ENCODE results near the gene FKBP11. TPM values are rescaled to one million over a fixed set of nuclear protein-coding genes. Genes with fewer than 3 reads are reported as not detected.

The FKBP11 gene
- total RNA-seq, 3 donors from 2014 or later, result 16.9 to 41.3 (median 22.9) TPM

DNA sequence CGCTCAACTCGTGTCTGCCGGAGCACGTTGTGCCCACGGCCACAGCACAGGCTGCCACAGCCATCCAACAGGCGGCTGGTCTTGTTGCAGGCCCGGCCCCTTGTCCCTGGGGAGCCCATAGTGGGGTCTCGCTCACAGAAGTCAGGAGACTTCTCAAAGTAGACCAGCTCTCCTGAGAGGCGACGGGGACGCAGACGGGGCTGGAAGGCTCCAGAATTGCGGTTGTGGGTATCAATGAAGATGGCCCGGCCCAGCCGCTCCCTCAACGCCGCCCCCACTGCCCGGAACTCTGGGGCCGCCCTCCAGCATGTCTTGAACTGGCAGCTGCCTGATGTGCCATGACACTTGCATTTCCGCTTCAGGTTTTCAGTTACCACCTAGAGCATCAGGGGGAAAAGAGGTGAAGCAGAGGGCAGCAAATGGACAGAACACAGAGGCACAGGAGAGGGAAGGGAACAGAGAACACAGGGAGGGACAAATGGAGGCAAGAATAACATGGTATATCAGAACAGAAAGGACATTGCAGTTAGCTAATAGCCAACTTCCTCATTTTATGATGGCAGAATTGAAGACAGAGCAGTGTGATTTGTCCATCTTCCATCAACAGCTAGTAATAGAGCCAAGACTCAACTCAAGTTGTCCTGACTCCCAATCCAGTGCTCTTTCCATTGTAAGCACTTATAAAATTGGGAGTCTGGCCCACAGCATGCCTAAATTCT, 41.0 kb upstream of the FKBP11 start:
- Histone ChIP-seq H3K9me3 (no peaks in the 10 kb centered on the region), H3K4me1 (ENCODE audit: low read depth) (peaks cover 18% of the 10 kb centered on the region), H3K36me3 (ENCODE audit: low read depth) (no peaks in the 10 kb centered on the region), H3K4me3 (no peak overlapping the region)
- DNase-seq, result no peak
- intact Hi-C loops (cut with DNase I, micrococcal nuclease), result no loop called here
- ATAC-seq, result no peak
- TF ChIP-seq, protein P1, sequence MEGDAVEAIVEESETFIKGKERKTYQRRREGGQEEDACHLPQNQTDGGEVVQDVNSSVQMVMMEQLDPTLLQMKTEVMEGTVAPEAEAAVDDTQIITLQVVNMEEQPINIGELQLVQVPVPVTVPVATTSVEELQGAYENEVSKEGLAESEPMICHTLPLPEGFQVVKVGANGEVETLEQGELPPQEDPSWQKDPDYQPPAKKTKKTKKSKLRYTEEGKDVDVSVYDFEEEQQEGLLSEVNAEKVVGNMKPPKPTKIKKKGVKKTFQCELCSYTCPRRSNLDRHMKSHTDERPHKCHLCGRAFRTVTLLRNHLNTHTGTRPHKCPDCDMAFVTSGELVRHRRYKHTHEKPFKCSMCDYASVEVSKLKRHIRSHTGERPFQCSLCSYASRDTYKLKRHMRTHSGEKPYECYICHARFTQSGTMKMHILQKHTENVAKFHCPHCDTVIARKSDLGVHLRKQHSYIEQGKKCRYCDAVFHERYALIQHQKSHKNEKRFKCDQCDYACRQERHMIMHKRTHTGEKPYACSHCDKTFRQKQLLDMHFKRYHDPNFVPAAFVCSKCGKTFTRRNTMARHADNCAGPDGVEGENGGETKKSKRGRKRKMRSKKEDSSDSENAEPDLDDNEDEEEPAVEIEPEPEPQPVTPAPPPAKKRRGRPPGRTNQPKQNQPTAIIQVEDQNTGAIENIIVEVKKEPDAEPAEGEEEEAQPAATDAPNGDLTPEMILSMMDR (IDR thresholded peaks at IDR 0.05), result no peak

DNA sequence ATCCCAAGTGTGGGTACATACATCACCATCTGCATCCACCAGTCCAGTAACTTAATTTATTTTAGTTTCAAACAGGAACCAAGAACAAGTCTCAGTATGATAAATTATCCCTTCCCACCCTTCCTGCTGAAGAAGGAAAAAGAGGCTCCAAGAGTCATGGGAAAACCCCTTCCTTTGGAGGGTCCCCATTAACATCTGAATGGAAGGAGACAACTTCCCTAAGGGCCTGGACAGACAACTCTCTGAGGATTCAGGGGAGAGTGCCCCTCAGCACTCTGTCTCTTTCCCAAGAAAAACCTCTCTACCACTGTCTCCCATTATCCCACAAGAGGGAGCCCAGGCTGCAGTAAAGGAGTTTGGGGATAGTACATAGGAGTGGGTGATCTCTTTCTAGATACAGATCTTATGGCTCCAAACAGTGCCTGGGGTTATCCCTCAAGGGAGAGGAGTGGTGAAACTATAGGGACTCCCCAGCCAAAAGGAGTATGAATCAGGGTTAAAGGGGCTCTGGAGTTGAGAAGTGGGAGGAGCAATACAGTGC, 40.1 kb upstream of the FKBP11 start:
- no peaks in the 10 kb centered on the region for H3K36me3 ChIP-seq (ENCODE audit: low read depth)
- intact Hi-C loops (cut with DNase I, micrococcal nuclease), result no loop called here
- no peaks in the 10 kb centered on the region for H3K9me3 ChIP-seq
- peaks cover 11% of the 10 kb centered on the region for H3K4me1 ChIP-seq (ENCODE audit: low read depth)
- no peak overlapping the region for H3K4me3 ChIP-seq
- ATAC-seq (no peak), DNase-seq (no peak)
- TF ChIP-seq, protein P1 (IDR thresholded peaks at IDR 0.05), result no peak

DNA sequence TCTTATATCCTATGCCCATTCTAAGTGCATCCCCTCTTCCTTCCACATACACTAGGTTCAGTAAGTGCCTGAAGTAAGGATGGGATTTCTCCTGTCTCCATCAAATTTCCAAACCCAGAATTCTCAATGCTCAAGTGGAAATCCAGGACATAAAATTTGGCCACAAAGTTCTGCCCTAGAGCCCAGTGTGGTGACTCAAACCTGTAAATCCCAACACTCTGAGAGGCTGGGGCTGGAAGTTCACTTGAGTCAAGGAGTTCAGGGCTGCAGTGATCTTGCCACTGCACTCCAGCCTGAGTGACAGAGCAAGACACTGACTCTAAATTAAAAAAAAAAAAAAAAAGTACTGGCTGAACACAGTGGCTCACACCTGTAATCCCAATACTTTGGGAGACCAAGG, 36.5 kb upstream of the FKBP11 start:
- TF ChIP-seq, protein P1 (IDR thresholded peaks at IDR 0.05), result no peak

DNA sequence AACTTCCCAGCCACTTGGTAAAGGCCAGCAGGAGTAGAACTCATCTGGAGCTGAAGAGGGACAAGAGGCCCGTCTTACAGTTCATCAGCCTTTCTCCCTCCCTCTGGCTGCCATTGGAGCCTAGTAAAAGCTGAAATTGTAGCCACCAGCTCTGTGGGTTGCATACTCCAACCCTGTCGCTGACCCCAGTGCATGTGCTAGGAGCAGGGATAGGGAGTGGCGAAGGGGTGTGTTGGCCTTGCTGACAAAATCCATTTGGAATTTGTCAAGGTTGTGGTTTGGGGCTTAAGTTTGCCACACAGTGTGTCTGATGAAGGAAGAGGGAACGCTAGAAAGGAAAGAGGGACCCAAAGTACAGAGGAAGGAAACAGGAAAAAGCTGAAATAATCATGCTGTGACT, 36.0 kb upstream of the FKBP11 start:
- ATAC-seq (no peak), DNase-seq (no peak)
- TF ChIP-seq, protein P1 (IDR thresholded peaks at IDR 0.05), result no peak
- no peaks in the 10 kb centered on the region for H3K9me3 ChIP-seq
- H3K4me3 ChIP-seq, result no peak overlapping the region
- peaks cover 8% of the 10 kb centered on the region for H3K4me1 ChIP-seq (ENCODE audit: low read depth)
- intact Hi-C loops (cut with DNase I, micrococcal nuclease), result no loop called here
- H3K36me3 ChIP-seq (ENCODE audit: low read depth), result no peaks in the 10 kb centered on the region

More for the DNA sequence above, 36.5 kb upstream of the FKBP11 start:
- Histone ChIP-seq H3K4me3 (no peak overlapping the region), H3K4me1 (ENCODE audit: low read depth) (peaks cover 8% of the 10 kb centered on the region), H3K36me3 (ENCODE audit: low read depth) (no peaks in the 10 kb centered on the region), H3K9me3 (no peaks in the 10 kb centered on the region)
- DNase-seq (no peak), ATAC-seq (no peak)
- intact Hi-C loops (cut with DNase I, micrococcal nuclease), result no loop called here

DNA sequence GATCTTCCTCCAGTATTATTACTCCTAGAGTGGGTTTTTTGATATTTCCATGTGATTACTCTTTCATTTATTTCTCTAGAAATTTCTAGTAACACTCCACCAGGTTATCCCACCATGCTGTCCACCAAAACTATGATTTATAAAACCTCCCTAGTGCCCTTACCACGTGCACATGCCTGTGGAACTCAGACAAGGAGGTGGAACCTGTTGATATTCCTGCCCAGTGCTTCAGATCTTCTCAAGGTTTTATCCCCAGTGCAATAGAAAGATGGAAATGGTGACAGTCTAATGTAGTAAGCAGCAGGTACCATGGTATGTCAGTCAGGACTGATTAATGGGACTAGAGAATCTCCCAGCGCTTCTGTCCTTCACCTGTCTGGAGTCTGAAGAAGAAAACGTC, 35.5 kb upstream of the FKBP11 start:
- ATAC-seq, result no peak
- Histone ChIP-seq H3K4me1 (ENCODE audit: low read depth) (peaks cover 9% of the 10 kb centered on the region), H3K36me3 (ENCODE audit: low read depth) (no peaks in the 10 kb centered on the region), H3K4me3 (no peak overlapping the region), H3K9me3 (no peaks in the 10 kb centered on the region)
- intact Hi-C loops (cut with DNase I, micrococcal nuclease), result no loop called here
- DNase-seq, result no peak
- TF ChIP-seq, protein P1 (IDR thresholded peaks at IDR 0.05), result no peak
